T-cell (primary cell): ENCODE measurements around the gene CDH22. TPM values are rescaled to one million over a fixed set of nuclear protein-coding genes. Genes with fewer than 3 reads are reported as not detected.

Source experiments
- ATAC-seq, 4 experiments: fragments of 200-7000 bp in 3 of 4; fragments of 150-1000 bp in 1 of 4; cut with Tn5 transposase; replicated peaks in 1 of 4; 1 replicate in 3 of 4; 2 replicates in 1 of 4; pipeline ENCODE4 v1.10.0; 2021; ENCODE audit warnings: moderate library complexity in 3 of 4, mild to moderate bottlenecking in 2 of 4, moderate number of reproducible peaks in 1 of 4
- CTCF ChIA-PET, 2 donors: fragments of 300-600 bp; sonication (Branson Sonifier 250); formaldehyde crosslinking; loops; one replicate each; lab custom pipeline; 2022; ENCODE audit warnings: antibody characterized with exemption in 2 of 2; lab: Charles Lee
- POLR2A ChIA-PET, 2 donors: fragments of 300-600 bp; sonication (Branson Sonifier 250); formaldehyde crosslinking; loops; one replicate each; lab custom pipeline; 2022; ENCODE audit warnings: antibody characterized with exemption in 2 of 2; lab: Charles Lee
- DNase-seq, 35 experiments: peaks; one replicate each; pipeline versions ENCODE4 v3.0.0 to v3.0.0-alpha.2; 2013 to 2023
- H3K27ac ChIP-seq: one replicate; pipeline ENCODE4 v1.5.1; 2013; ENCODE audit warnings: low read length
- H3K27me3 ChIP-seq, 2 experiments: replicated peaks in 1 of 2; 1 replicate in 1 of 2; 2 replicates in 1 of 2; pipeline versions ENCODE4 v1.6.1 to v1.7.0; 2013; ENCODE audit warnings: low read length in 1 of 2, mixed read lengths in 1 of 2; ENCODE audit not compliant: control insufficient read depth in 2 of 2, insufficient read depth in 2 of 2; ENCODE audit errors: extremely low read depth in 1 of 2
- H3K36me3 ChIP-seq, 2 donors: 1 replicate in 1 of 2; 2 replicates in 1 of 2; pipeline versions ENCODE4 v1.6.1 to v1.7.0; 2013; ENCODE audit warnings: low read length in 1 of 2; ENCODE audit not compliant: control insufficient read depth in 2 of 2, insufficient read depth in 1 of 2; ENCODE audit errors: extremely low read depth in 1 of 2
- H3K4me1 ChIP-seq, 2 experiments: 1 replicate in 1 of 2; 2 replicates in 1 of 2; pipeline versions ENCODE4 v1.6.1 to v1.7.0; 2013; ENCODE audit warnings: low read length in 2 of 2, mixed read lengths in 1 of 2; ENCODE audit not compliant: insufficient read depth in 2 of 2, control insufficient read depth in 1 of 2; ENCODE audit errors: extremely low read depth in 1 of 2
- H3K4me3 ChIP-seq, 2 donors: 1 replicate in 1 of 2; 2 replicates in 1 of 2; pipeline versions ENCODE4 v1.5.1 to v1.7.0; 2013; ENCODE audit warnings: mild to moderate bottlenecking in 2 of 2, low read length in 1 of 2, moderate library complexity in 1 of 2; ENCODE audit not compliant: control insufficient read depth in 1 of 2; ENCODE audit errors: extremely low read depth in 1 of 2
- H3K9me3 ChIP-seq: 2 replicates; pipeline ENCODE4 v1.7.0; 2013
- H3K27ac Mint-ChIP-seq, 2 donors: one replicate each; pipeline ENCODE4 v1.8.0; 2020 to 2021; ENCODE audit warnings: mild to moderate bottlenecking in 2 of 2, mixed read lengths in 2 of 2
- H3K27me3 Mint-ChIP-seq, 2 donors: one replicate each; pipeline ENCODE4 v1.8.0; 2021 to 2022; ENCODE audit warnings: mixed read lengths in 2 of 2
- H3K36me3 Mint-ChIP-seq: one replicate; pipeline ENCODE4 v1.8.0; 2021; ENCODE audit warnings: mixed read lengths
- H3K4me1 Mint-ChIP-seq, 3 donors: one replicate each; pipeline ENCODE4 v1.8.0; 2020 to 2022; ENCODE audit warnings: mixed read lengths in 3 of 3, mild to moderate bottlenecking in 1 of 3
- H3K4me3 Mint-ChIP-seq, 3 donors: one replicate each; pipeline ENCODE4 v1.8.0; 2020 to 2022; ENCODE audit warnings: mild to moderate bottlenecking in 3 of 3, mixed read lengths in 3 of 3, moderate library complexity in 3 of 3
- H3K9me3 Mint-ChIP-seq, 3 donors: one replicate each; pipeline ENCODE4 v1.8.0; 2020 to 2022; ENCODE audit warnings: mixed read lengths in 3 of 3
- WGBS: methylation state at CpG from one replicate; pipeline ENCODE4 v1.1.5; 2013; ENCODE audit warnings: missing lambda C conversion rate; ENCODE audit not compliant: insufficient coverage; 5-methylcytosine and 5-hydroxymethylcytosine counted together
- total RNA-seq, 35 experiments: library from RNA in 6 of 35; stranded (reverse) in 6 of 35; fragments of 120-200 nt in 1 of 35; gene quantifications; one replicate each; pipeline versions ENCODE4 v1.2.1 to v1.2.4 and lab custom pipeline; 2013 to 2026

Gene CDH22
- total RNA-seq, 5 donors from 2014 or later (not counting 1 experiment from before 2014, with no cell fraction given), result not detected

- CTCF ChIA-PET, result no interaction called here
- Histone ChIP-seq H3K4me3 (no peak overlapping the region), H3K9me3 (no peaks in the 10 kb centered on the region), H3K27ac (no peak overlapping the region), H3K27me3 (peaks cover 4 to 81% of the 10 kb centered on the region in 2 experiments), H3K4me1 (no peaks in the 10 kb centered on the region), H3K36me3 (no peaks in the 10 kb centered on the region)
- no peak overlapping the region for H3K27ac Mint-ChIP-seq
- H3K4me1 Mint-ChIP-seq, result no peaks in the 10 kb centered on the region
- ATAC-seq (no peak), DNase-seq (no peak)
- POLR2A ChIA-PET, result interaction anchor here in 1 of 2 donors (0.6 kb wide), 1 partner anchor 32 kb away, joined by 6 read pairs; no protein-coding TSS in a partner anchor
- peaks cover 21 to 46% of the 10 kb centered on the region in 2 donors for H3K27me3 Mint-ChIP-seq
- H3K9me3 Mint-ChIP-seq, result no peaks in the 10 kb centered on the region
- WGBS, result 81% methylated on average over 4 of the region's 13 CpGs
- no peak overlapping the region for H3K4me3 Mint-ChIP-seq
- H3K36me3 Mint-ChIP-seq, result no peaks in the 10 kb centered on the region
Observed at GRCh38 chr20:46331611-46332361, 23.5 kb upstream of the CDH22 start.

- Mint-ChIP-seq H3K9me3 (no peaks in the 10 kb centered on the region), H3K4me3 (no peak overlapping the region), H3K27ac (no peak overlapping the region), H3K27me3 (peaks cover 21 to 49% of the 10 kb centered on the region in 2 donors), H3K36me3 (no peaks in the 10 kb centered on the region), H3K4me1 (no peaks in the 10 kb centered on the region)
- Histone ChIP-seq H3K36me3 (no peaks in the 10 kb centered on the region), H3K4me1 (no peaks in the 10 kb centered on the region), H3K27me3 (peaks cover 2 to 78% of the 10 kb centered on the region in 2 experiments), H3K4me3 (no peak overlapping the region), H3K9me3 (no peaks in the 10 kb centered on the region), H3K27ac (no peak overlapping the region)
- WGBS, result 89% methylated on average over 13 of the region's 13 CpGs
- CTCF ChIA-PET, result no interaction called here
- no peak for ATAC-seq
- DNase-seq, result no peak
- POLR2A ChIA-PET, result no interaction called here
Observed at GRCh38 chr20:46330831-46331371, 22.6 kb upstream of the CDH22 start.

GRCh38 chr20:46330072-46330763 is 21.9 kb upstream of the CDH22 start:
- ATAC-seq (no peak), DNase-seq (no peak)
- no peaks in the 10 kb centered on the region for H3K9me3 ChIP-seq
- POLR2A ChIA-PET, result no interaction called here
- no peak overlapping the region for H3K27ac ChIP-seq
- Mint-ChIP-seq H3K4me1 (no peaks in the 10 kb centered on the region), H3K27me3 (peaks cover 17 to 43% of the 10 kb centered on the region in 2 donors), H3K27ac (no peak overlapping the region), H3K4me3 (no peak overlapping the region), H3K36me3 (no peaks in the 10 kb centered on the region), H3K9me3 (no peaks in the 10 kb centered on the region)
- no peaks in the 10 kb centered on the region for H3K36me3 ChIP-seq
- 49% methylated on average over 10 of the region's 13 CpGs for WGBS
- no peaks in the 10 kb centered on the region for H3K4me1 ChIP-seq
- peaks cover 0 to 74% of the 10 kb centered on the region in 2 experiments for H3K27me3 ChIP-seq
- H3K4me3 ChIP-seq, result no peak overlapping the region
- CTCF ChIA-PET, result no interaction called here

- H3K9me3 ChIP-seq, result no peaks in the 10 kb centered on the region
- ChIA-PET POLR2A (no interaction called here), CTCF (no interaction called here)
- Mint-ChIP-seq H3K27ac (no peak overlapping the region), H3K9me3 (no peaks in the 10 kb centered on the region), H3K4me1 (no peaks in the 10 kb centered on the region), H3K4me3 (no peak overlapping the region), H3K27me3 (peaks cover 14 to 39% of the 10 kb centered on the region in 2 donors), H3K36me3 (no peaks in the 10 kb centered on the region)
- WGBS, result 71% methylated on average over 9 of the region's 16 CpGs
- H3K4me3 ChIP-seq, result no peak overlapping the region
- H3K4me1 ChIP-seq, result no peaks in the 10 kb centered on the region
- H3K27ac ChIP-seq, result no peak overlapping the region
- H3K36me3 ChIP-seq, result no peaks in the 10 kb centered on the region
- H3K27me3 ChIP-seq, result peaks cover 0 to 71% of the 10 kb centered on the region in 2 experiments
- DNase-seq, result no peak
- ATAC-seq, result no peak
Observed at GRCh38 chr20:46328200-46328882, 20.0 kb upstream of the CDH22 start.

GRCh38 chr20:46327557-46327956 is 19.3 kb upstream of the CDH22 start:
- Histone ChIP-seq H3K4me3 (no peak overlapping the region), H3K27ac (no peak overlapping the region), H3K27me3 (peaks cover 0 to 70% of the 10 kb centered on the region in 2 experiments), H3K4me1 (no peaks in the 10 kb centered on the region), H3K36me3 (no peaks in the 10 kb centered on the region), H3K9me3 (no peaks in the 10 kb centered on the region)
- POLR2A ChIA-PET, result no interaction called here
- Mint-ChIP-seq H3K4me1 (no peaks in the 10 kb centered on the region), H3K27ac (no peak overlapping the region), H3K4me3 (no peak overlapping the region), H3K27me3 (peaks cover 15 to 38% of the 10 kb centered on the region in 2 donors), H3K36me3 (no peaks in the 10 kb centered on the region), H3K9me3 (no peaks in the 10 kb centered on the region)
- WGBS, result 97% methylated on average over 3 of the region's 6 CpGs
- no peak for ATAC-seq
- DNase-seq, result no peak
- CTCF ChIA-PET, result no interaction called here

GRCh38 chr20:46325789-46326188 is 17.5 kb upstream of the CDH22 start:
- Histone ChIP-seq H3K4me3 (no peak overlapping the region), H3K36me3 (no peaks in the 10 kb centered on the region), H3K9me3 (no peaks in the 10 kb centered on the region), H3K27me3 (peaks cover 0 to 64% of the 10 kb centered on the region in 2 experiments), H3K4me1 (no peaks in the 10 kb centered on the region), H3K27ac (no peak overlapping the region)
- ATAC-seq, result no peak
- Mint-ChIP-seq H3K36me3 (no peaks in the 10 kb centered on the region), H3K27ac (no peak overlapping the region), H3K4me1 (no peaks in the 10 kb centered on the region), H3K9me3 (no peaks in the 10 kb centered on the region), H3K4me3 (no peak overlapping the region), H3K27me3 (peaks cover 27 to 38% of the 10 kb centered on the region in 2 donors)
- ChIA-PET CTCF (interaction anchor here in 1 of 2 donors (0.6 kb wide), 2 partner anchors 19 to 20 kb away, joined by 3 read pairs; no protein-coding TSS in a partner anchor), POLR2A (no interaction called here)
- no peak for DNase-seq
- no CpG with 5 or more reads among the region's 1 CpG for WGBS
